Measurements from ENCODE around the gene PCDHAC1.

Gene PCDHAC1

GRCh38 chr5:140967226-140967893 is 41.3 kb downstream of the PCDHAC1 start:
- no peak for DNase-seq

GRCh38 chr5:140969880-140970279 is 43.8 kb downstream of the PCDHAC1 start:
- DNase-seq, result no peak

GRCh38 chr5:140973550-140973949 is 47.5 kb downstream of the PCDHAC1 start:
- DNase-seq, result no peak

- peak in 1 of 2 experiments; percentile 57 for DNase-seq
Observed at GRCh38 chr5:140977003-140977402, 50.9 kb downstream of the PCDHAC1 start.

GRCh38 chr5:140978260-140978659 is 52.2 kb downstream of the PCDHAC1 start:
- DNase-seq, result no peak

GRCh38 chr5:140978983-140979382 is 52.9 kb downstream of the PCDHAC1 start:
- DNase-seq, result no peak

Data from NCI-H2081 (cell line).